Esophagus muscularis mucosa (tissue), 4 donors: ENCODE results near the gene OXER1. TPM values are rescaled to one million over a fixed set of nuclear protein-coding genes. Genes with fewer than 3 reads are reported as not detected.
A peak's percentile ranks its signal among the peaks of the same experiment; 100 is the strongest.

Experiments used
- DNase-seq: peaks from one replicate; pipeline ENCODE4 v3.0.0-alpha.2; 2017; ENCODE audit errors: extremely low spot score
- H3K27ac ChIP-seq, 4 donors: fragments of 200-600 bp; sonication (generic); replicated peaks in 1 of 4; 1 replicate in 3 of 4; 2 replicates in 1 of 4; pipeline ENCODE4 v1.5.1; 2016 to 2019; ENCODE audit warnings: mild to moderate bottlenecking in 1 of 4
- H3K27me3 ChIP-seq, 4 donors: fragments of 200-600 bp; sonication (generic); one replicate each; pipeline versions ENCODE4 v1.5.1 to v1.6.0; 2016 to 2019
- H3K36me3 ChIP-seq, 4 donors: fragments of 200-600 bp; sonication (generic); one replicate each; pipeline ENCODE4 v1.5.1; 2016 to 2019
- H3K4me1 ChIP-seq, 4 donors: fragments of 200-600 bp; sonication (generic); one replicate each; pipeline ENCODE4 v1.5.1; 2016 to 2019
- H3K4me3 ChIP-seq, 4 donors: fragments of 200-600 bp; sonication (generic); 1 replicate in 2 of 4; 2 replicates in 2 of 4; pipeline ENCODE4 v1.5.1; 2016 to 2019; ENCODE audit warnings: mild to moderate bottlenecking in 4 of 4, moderate library complexity in 1 of 4
- H3K9me3 ChIP-seq, 4 donors: fragments of 200-600 bp; sonication (generic); 1 replicate in 3 of 4; 2 replicates in 1 of 4; pipeline ENCODE4 v1.5.1; 2016 to 2019
- CTCF ChIP-seq, 3 experiments: fragments of 200-600 bp in 2 of 3; fragments of 450-650 bp in 1 of 3; sonication (generic) in 2 of 3; IDR thresholded peaks; one replicate each; pipeline ENCODE4 v1.5.1; 2017 to 2019; ENCODE audit warnings: antibody characterized with exemption in 3 of 3, mild to moderate bottlenecking in 2 of 3, moderate library complexity in 1 of 3
- EP300 ChIP-seq: sonication (generic); formaldehyde crosslinking; IDR thresholded peaks from one replicate; pipeline ENCODE4 v1.6.1; 2017; ENCODE audit warnings: antibody characterized with exemption
- POLR2A ChIP-seq: fragments of 450-650 bp; IDR thresholded peaks from one replicate; pipeline ENCODE4 v1.6.1; 2017; ENCODE audit warnings: antibody characterized with exemption, moderate library complexity, mild to moderate bottlenecking, low read depth
- POLR2AphosphoS5 ChIP-seq, 2 donors: sonication (generic); formaldehyde crosslinking; IDR thresholded peaks; one replicate each; pipeline ENCODE4 v1.6.1; 2017; ENCODE audit warnings: antibody characterized with exemption in 2 of 2
- WGBS: methylation state at CpG from one replicate; pipeline ENCODE4 v1.1.5; 2018; 5-methylcytosine and 5-hydroxymethylcytosine counted together
- intact Hi-C: fragments of 100-400 bp; cut with DNase I; formaldehyde crosslinking; loops from one replicate; pipeline ENCODE4 v1.15.1; 2023
- total RNA-seq, 4 donors: library from RNA; depleted of rRNA; stranded (reverse); fragments of >200 nt; gene quantifications; one replicate each; pipeline versions ENCODE4 v1.1.0 to v1.2.1, GENCODE V29; 2016

OXER1 gene
- total RNA-seq, 4 donors from 2014 or later = 0.42 to 1.3 (median 0.61) TPM

- no peaks in the 10 kb centered on the region for H3K9me3 ChIP-seq
- TF ChIP-seq POLR2A = no peak
- peak in 2 of 3 experiments; percentile 20 to 22 for TF ChIP-seq CTCF (IDR thresholded peaks at IDR 0.05)
- peak in 1 of 2 donors; percentile 3 for TF ChIP-seq POLR2AphosphoS5 (IDR thresholded peaks at IDR 0.05)
- 29% methylated on average over 10 of the region's 75 CpGs for WGBS
- H3K27ac ChIP-seq = peak within 1 kb of the TSS; percentile 82 to 94 (median 90)
- intact Hi-C loops = no loop called here
- DNase-seq = no peak
- no peaks in the 10 kb centered on the region for H3K36me3 ChIP-seq
- H3K27me3 ChIP-seq = no peaks in the 10 kb centered on the region
- peaks cover 3 to 54% (median 44%) of the 10 kb centered on the region in 4 donors for H3K4me1 ChIP-seq
- peak within 1 kb of the TSS; percentile 63 to 79 (median 68) for H3K4me3 ChIP-seq
These were observed 28.8 kb upstream of the OXER1 start, which contains the start of gene HAAO for GRCh38 chr2:42792583-42793333. Gene HAAO (minus strand): TSS chr2:42792583. CDS start chr2:42792536, 47 bp downstream.

GRCh38 chr2:42792087-42792582 lies 28.2 kb upstream of the OXER1 start:
- peak overlapping the region; percentile 82 to 94 (median 90) for H3K27ac ChIP-seq
- peak overlapping the region; percentile 63 to 79 (median 68) for H3K4me3 ChIP-seq
- DNase-seq = no peak
- no peaks in the 10 kb centered on the region for H3K36me3 ChIP-seq
- H3K27me3 ChIP-seq = no peaks in the 10 kb centered on the region
- WGBS = 19% methylated on average over 8 of the region's 18 CpGs
- H3K4me1 ChIP-seq = peaks cover 3 to 54% (median 44%) of the 10 kb centered on the region in 4 donors
- intact Hi-C loops = no loop called here
- no peak for TF ChIP-seq CTCF (IDR thresholded peaks at IDR 0.05)
- TF ChIP-seq EP300 = no peak
- TF ChIP-seq POLR2AphosphoS5 (IDR thresholded peaks at IDR 0.05) = no peak
- no peak for TF ChIP-seq POLR2A
- no peaks in the 10 kb centered on the region for H3K9me3 ChIP-seq

- intact Hi-C loops = no loop called here
- Histone ChIP-seq H3K4me1 (peaks cover 3 to 53% (median 44%) of the 10 kb centered on the region in 4 donors), H3K4me3 (peak overlapping the region; percentile 63 to 79 (median 68)), H3K27ac (peak overlapping the region; percentile 82 to 94 (median 90)), H3K9me3 (no peaks in the 10 kb centered on the region), H3K36me3 (no peaks in the 10 kb centered on the region), H3K27me3 (no peaks in the 10 kb centered on the region)
- TF ChIP-seq POLR2A = no peak
- no peak for TF ChIP-seq POLR2AphosphoS5 (IDR thresholded peaks at IDR 0.05)
- TF ChIP-seq EP300 = no peak
- no peak for TF ChIP-seq CTCF (IDR thresholded peaks at IDR 0.05)
- DNase-seq = no peak
- 50% methylated on average over 3 of the region's 4 CpGs for WGBS
These were observed 27.7 kb upstream of the OXER1 start for GRCh38 chr2:42791606-42792005.

- peaks cover 3 to 41% (median 34%) of the 10 kb centered on the region in 4 donors for H3K4me1 ChIP-seq
- no peak overlapping the region for H3K27ac ChIP-seq
- H3K27me3 ChIP-seq = no peaks in the 10 kb centered on the region
- H3K4me3 ChIP-seq = no peak overlapping the region
- H3K9me3 ChIP-seq = no peaks in the 10 kb centered on the region
- 100% methylated on average over 1 of the region's 2 CpGs for WGBS
- intact Hi-C loops = no loop called here
- DNase-seq = no peak
- H3K36me3 ChIP-seq = no peaks in the 10 kb centered on the region
- no peak for TF ChIP-seq POLR2A
- TF ChIP-seq POLR2AphosphoS5 (IDR thresholded peaks at IDR 0.05) = no peak
- no peak for TF ChIP-seq CTCF (IDR thresholded peaks at IDR 0.05)
- TF ChIP-seq EP300 = no peak
These were observed 25.8 kb upstream of the OXER1 start for GRCh38 chr2:42789751-42790150.
